Non-pigmented ciliary epithelial cell (primary cell): ENCODE results near the gene ZNF217.
A peak's percentile ranks its signal among the peaks of the same experiment; 100 is the strongest.
"Not testable (repeated sequence)": the region's sequence is repeated elsewhere in the genome, so short reads cannot be mapped to it uniquely, and the experiment has no call there.

Source experiments
- DNase-seq: peaks from one replicate; pipeline ENCODE4 v3.0.0-alpha.2; 2010; ENCODE audit warnings: low read depth

ZNF217 gene

GRCh38 chr20:53582251-53582570 is 11.4 kb downstream of the ZNF217 start:
- DNase-seq, result no peak

GRCh38 chr20:53581444-53582250 is 12.0 kb downstream of the ZNF217 start:
- DNase-seq, result no peak

DNA sequence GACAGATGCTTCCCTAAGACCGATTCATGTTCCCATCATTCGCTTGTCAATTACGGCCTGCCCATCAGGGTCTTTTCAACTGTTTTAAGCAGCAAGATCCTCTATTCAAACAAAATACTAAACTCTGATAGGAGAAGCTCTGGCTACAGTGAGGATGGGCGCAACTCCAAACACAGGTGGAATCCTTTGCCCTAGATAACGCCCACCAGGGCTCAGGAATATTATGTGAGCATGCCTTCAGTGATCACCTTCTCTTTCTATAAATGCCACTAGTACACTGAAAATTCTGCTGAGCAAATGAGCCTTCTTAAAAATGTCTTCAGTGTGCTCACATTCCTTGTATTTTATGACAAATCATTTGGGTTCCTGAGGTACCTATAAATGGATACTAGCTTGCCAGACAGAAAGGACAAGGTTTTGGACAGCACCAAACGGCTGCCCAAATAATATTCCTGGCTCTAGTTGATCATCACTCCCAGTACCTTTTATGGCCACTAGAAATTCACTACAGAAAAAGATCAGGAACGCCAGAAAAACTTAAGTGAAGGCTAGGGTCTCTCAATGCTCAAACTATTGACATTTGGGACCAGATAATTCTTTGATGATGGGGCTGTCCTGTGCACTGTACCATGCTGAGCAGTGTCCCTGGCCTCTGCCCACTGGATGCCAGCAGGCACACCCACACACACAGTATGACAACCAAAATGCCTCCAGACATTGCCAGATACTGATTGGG is 13.1 kb downstream of the ZNF217 start:
- DNase-seq, result no peak

- DNase-seq, result peak; percentile 26
These were observed 13.9 kb downstream of the ZNF217 start for GRCh38 chr20:53579581-53580375.

DNA sequence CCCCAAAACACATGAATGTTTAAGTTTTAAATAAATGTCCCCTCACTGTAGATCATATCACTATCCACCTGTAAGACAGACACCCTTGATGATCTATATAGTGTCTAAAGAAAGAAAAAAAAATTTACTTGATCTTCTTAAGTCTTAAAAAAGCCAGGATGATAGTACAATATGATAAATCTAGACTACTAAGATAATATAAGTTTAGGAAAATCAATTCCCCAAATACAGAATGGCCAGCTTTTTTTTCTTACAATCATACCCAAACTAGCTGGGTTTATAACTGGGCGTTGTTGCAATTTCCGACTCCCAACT is 14.4 kb downstream of the ZNF217 start:
- no peak for DNase-seq

DNA sequence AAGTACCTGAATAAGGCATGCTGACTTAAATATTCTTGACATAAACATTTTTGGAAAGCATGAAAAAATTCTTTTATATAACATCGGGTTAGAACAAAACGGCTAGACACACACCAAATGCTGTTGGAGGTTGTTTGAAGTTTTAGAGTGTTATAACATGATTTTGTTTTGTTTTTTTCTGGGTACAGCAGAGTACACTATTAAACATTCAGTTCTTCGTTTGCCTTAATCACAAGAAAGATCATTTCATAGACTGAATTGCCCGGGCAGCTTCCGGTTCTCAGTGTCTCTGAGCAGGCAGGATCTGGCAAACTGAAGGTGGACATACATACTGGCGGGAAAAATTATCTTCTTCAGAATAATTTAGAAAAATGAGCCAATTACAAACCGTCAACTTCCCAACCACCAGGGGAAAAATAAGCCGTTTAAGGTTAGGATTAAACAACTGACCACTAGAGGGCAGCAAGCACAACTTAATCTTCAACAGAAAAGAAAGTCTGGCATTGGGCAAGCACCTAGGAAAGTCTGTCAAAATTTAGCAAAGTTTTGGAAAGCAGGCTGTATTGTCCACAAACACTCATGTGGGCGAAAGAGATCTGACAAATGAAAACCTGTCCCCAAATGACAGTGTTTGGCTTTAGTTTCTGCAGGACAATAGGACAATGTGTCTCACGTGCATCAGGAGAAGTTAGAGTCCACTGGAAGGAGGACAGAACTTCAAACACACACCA is 15.0 kb downstream of the ZNF217 start:
- DNase-seq, result peak; percentile 56

DNA sequence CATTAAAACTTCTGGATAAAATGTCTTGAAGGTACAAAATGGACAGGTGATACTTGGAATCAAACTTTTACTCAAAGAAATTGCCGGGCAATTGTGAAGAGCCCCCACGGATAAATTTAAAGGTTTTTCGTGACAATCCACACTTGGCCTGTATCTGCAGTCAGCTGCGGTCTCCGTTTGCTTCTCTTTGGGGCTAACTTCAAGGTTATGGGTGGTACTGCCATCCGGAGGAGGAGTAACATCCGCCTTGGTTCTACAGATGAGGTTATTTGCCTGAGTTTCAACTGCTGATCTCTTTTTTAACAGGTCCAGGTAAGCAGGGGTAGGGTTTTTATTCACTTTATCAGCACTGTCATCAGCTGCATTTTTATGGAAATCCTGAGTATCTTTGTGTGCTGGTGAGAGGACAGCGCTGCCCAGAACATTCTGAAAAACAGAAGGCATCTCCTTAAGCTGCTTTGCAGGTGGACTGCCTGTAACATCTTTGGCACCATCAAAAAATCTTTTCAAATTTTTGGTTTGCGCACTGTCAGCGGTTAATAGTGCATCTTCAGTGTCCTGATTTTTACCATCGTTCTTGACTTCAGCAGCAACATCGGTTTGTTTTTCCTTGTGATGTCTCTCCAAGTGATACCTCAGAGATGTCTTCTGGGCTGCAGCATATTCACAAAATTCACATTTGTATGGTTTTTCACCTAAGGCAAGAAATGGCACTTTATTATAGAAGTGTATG is 16.9 kb downstream of the ZNF217 start:
- DNase-seq, result no peak

- no peak for DNase-seq
These were observed 17.5 kb downstream of the ZNF217 start for GRCh38 chr20:53576195-53576580.

DNA sequence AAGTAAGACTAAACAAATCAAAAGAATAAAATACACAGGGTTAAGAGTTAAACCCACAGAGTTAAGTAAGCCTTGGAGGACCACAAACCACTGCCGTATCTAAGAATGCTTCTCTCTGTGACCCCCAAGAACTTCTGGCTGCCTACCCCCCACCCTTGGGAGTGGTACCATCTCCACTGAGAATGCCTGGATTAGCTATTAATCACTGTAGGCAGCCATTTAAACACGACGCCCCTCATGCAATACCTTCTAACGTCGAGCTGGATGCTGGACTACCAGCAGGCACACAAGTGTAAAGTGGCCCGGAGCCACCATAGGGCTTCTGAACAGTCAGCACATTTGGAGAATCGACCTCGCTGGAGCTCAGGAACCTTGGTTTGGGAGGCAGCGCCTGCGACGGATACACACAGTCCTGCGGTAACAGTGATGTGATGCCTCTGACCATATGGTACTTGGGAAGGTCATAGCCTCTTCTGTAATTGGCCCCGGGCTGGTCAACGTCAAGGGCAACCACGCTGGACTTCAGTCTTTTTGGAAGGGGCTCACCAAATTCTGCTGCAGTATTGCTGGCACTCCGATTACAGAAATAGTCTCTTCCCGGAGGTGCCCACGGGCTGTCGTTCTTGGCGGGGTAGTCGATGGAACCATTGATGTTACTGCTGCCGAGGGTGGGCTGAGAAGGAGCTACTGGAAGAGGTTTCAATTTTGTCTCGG is 18.0 kb downstream of the ZNF217 start:
- DNase-seq, result no peak

DNA sequence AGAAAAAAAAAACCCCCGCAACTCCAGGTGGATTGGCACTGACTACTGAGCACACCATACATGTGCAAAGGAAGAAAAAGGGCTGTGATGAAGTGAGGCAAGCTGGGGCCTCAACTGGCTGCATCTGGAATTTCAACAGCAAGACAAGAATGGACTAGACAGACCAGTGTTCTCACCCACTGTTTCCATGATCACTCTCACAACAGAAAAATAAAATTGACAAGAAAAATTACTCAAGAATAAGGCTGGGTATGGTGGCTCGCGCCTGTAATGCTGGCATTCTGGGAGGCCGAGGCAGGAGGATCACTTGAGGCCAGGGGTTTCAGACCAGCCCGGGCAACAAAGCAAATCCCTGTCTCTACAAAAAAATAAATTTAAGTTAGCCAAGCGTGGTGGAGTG is 18.8 kb downstream of the ZNF217 start:
- DNase-seq, result no peak

- DNase-seq, result no peak
These were observed 19.3 kb downstream of the ZNF217 start for GRCh38 chr20:53574259-53574789.

DNA sequence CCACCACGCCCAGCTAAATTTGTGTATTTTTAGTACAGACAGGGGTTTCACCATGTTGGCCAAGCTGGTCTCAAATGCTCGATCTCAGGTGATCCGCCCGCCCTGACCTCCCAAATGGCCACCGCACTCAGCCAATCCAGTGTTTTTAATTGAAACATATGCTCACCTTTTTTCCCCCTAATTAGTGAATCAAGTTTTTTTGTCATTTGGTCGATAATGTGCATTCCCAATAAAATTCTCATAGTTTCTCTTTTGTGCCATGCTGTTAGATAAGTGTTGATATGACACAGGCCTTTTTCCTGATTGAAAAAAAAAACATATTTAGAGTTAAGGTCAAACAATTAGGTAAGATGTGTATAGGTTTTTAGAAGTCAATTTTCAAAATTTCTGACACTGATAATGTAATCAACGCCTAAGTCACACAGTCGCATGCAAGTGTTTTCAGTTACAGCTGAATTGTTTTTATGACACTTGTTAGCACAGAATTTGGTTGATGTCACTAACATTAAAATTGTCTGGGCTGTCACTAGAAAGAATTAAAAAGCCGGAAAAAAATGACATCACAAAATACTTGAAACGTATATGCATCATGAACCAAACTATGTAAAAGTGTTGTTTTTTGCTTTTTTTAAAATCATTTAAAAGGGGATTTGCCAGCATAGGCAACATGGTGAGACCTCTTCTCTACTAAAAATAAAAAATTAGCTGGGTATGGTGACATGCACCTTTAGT is 21.9 kb downstream of the ZNF217 start:
- no peak for DNase-seq

DNA sequence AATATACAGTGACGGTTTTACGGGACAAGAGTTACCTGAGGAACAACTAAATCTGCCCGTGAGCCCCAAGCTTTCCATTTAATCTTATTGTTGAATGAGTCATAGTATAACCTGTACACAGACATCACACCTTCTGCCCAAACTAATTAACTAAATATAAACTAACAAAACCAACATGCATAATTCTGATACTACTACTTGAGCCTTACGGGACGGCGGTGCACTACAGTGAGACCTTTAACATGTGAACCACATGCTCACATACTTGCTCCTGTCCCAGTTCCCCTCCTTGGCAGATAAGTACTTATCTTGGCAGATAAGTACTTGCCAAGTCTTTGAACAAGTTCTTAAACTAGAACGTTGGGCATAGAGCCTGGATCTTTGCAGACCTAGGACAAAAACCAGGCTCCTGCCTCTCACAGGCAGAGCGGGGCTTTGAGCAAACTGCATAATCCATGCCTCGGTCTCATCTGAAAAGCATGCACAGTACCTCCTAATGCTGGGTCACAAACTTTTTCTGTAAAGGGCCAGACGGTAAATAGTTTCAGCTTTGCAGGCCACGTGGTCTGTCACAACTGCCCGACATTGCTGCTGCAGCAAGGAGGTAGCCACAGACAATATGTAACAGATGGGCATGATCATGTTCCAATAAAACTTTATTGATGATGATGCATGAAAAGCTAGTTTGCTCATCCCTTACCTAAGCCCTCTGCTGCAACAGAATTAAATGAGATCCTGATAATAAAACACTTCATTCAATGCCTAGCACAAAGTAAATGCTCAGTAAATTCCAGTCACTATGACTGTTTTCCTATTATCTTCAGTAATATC is 23.0 kb downstream of the ZNF217 start:
- no peak for DNase-seq

- DNase-seq, result no peak
These were observed 23.9 kb downstream of the ZNF217 start for GRCh38 chr20:53569606-53570307.

DNA sequence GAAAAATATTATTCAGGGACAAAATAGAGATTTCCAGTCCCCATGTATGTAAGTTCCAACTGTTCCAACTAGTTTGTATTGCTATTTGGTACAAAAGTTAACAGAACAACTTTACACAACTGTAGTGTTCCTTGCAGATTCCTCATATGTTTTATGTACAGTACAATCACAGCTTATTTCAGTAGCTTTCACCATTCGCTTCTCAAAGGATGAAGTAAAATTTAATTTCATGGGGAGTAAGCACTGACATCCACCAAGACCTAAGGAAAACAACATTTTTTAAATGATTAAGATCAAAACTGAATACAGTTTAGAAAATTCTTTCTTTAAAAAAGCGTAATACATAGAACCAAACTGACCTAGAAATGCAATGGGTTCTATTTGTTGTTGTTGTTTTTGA is 24.6 kb downstream of the ZNF217 start:
- DNase-seq, result no peak

GRCh38 chr20:53568351-53568750 is 25.3 kb downstream of the ZNF217 start:
- DNase-seq, result no peak

DNA sequence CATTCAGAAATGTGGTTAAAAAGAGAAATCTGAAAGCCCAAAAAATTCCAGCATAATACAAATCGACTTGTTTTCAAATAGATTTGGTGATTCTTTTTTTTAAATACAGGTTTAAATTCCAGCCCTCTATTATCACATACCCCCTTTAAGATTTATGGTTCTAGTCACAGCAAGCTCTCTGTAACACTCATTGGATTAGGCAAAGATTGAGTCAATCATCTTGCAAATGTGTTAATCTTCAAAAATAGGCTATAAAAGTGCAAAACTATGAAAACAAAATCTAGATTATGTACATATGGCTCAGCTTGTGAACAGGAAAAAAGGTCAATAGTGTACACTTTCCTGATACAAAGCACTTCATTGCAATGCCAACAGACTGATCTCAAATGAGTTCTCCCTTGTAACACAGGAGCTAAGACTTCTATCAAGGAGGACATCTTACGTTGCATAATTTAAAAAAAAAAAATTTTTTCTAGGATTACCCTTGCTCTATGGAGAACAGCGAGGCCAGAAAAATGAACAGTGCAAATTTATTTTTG is 26.2 kb downstream of the ZNF217 start:
- no peak for DNase-seq

DNA sequence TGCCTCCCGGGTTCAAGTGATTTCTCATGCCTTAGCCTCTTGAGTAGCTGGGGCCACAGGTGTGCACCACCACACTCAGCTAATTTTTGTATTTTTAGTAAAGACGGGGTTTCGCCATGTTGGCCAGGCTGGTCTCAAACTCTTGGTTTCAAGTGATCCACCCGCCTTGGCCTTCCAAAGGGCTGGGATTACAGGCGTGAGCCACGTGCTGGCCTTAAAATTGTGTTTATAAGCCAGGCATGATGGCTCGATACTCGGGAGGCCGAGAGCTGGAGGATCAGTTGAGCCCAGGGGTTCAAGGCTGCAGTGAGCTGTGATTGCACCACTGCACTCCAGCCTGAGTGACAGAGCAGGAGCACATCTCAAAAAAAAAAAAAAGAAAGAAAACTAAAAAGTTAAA is 27.0 kb downstream of the ZNF217 start:
- DNase-seq, result not testable (repeated sequence)
